ENCODE measurements around the gene ENKUR.

DNA sequence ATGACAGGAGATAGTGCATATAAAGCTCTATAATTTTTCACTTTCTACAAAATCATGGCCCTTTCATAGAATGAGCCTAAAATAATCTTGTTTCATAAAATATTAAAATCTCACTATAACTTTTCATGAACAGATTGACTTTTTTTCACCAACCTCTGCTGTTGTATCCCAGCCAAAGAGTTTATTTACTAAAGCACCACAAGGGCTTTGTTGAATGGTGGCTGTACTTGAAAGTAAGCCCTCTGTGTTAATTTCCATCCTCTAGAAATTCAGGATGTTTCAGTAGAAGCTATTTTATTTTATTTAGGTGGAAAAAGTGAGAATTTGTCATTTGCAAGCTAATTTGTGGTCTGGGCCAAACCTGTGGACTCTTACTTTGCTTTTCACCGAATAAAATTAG lies 30.7 kb upstream of the ENKUR start:
- TF ChIP-seq EZH2phosphoT487 (IDR thresholded peaks at IDR 0.05; ENCODE audit: insufficient read depth, low read depth) (no peak), EZH2 (IDR thresholded peaks at IDR 0.05; ENCODE audit: insufficient read depth, poor library complexity, severe bottlenecking) (no peak)
